ENCODE measurements around the gene EFNA5.
"Not testable (repeated sequence)": the region's sequence is repeated elsewhere in the genome, so short reads cannot be mapped to it uniquely, and the experiment has no call there.

EFNA5 gene

DNA sequence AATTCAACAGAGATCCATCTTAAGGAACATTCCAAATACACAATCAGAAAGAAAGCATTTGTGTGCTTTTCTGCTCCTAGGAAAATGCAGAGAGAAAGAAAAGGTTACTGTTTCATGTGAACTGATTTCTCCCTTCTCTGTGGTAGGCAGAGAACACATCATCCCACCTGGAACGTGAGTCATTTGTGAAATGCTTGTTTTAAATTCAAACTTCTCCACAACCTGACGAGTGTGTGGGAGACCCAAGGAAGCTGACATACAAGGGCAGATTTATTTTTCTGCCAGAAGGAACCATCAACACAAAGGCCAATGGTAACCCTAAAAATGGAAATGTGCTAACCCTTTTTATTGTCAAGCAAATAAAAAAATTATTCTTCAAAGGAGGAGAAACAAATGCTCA, 156.4 kb downstream of the EFNA5 start:
- DNase-seq = no peak

GRCh38 chr5:107513337-107514085, 157.2 kb downstream of the EFNA5 start:
- no peak for DNase-seq

DNA sequence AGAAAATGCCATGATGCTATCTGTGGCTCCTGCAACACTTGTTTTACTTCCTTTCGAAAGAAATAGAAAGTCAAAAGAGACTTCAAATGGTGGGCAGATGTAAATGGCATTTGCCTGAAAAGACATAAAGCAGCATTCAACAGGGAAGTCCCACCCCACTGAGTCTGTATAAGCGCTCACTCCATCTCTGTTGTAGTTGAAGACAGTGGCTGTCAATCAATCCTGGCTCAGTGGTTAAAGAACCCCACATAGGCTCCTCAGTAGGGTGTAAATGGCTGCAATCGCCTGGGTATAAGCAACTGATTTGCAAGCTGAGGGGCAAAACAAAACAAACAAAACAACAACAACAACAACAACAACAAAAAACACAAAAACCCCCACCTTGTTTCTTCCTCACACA, 158.7 kb downstream of the EFNA5 start:
- DNase-seq = no peak

DNA sequence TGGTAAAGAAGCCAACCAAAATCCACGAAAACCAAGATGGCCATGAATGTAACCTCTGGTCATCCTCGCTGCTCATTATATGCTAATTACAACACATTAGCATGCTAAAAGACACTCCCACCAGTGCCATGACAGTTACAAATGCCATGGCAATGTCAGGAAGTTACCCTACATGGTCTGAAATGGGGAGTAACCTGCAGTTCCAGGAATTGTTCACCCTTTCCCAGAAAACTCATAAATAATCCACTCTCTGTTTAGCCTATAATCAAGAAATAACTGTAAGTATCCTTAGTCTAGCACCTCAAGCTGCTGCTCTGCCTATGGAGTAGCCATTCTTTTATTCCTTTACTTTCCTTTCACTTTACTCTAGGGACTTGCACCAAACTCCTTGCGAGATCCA, 160.6 kb downstream of the EFNA5 start:
- no peak for DNase-seq

DNA sequence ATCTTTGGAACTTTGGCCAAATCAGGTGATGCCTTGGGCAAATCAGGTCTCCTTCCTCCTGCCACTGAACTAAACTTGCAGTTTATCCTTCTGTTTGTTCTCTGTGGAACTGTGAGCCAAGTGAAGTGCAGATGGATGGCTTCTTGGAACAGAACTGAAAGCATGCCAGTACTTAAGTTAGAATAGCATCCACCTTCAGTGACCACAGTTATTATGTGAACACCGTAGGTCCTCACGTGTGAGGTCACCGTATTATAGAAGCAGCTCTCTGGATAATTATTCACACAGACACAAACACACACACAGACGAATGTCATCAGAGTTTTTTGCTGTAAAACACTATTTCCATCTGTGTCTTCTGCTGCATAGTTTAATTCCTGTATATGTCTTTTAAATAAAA, 162.6 kb downstream of the EFNA5 start:
- DNase-seq = no peak

GRCh38 chr5:107505763-107506534, 164.8 kb downstream of the EFNA5 start:
- no peak for DNase-seq

DNA sequence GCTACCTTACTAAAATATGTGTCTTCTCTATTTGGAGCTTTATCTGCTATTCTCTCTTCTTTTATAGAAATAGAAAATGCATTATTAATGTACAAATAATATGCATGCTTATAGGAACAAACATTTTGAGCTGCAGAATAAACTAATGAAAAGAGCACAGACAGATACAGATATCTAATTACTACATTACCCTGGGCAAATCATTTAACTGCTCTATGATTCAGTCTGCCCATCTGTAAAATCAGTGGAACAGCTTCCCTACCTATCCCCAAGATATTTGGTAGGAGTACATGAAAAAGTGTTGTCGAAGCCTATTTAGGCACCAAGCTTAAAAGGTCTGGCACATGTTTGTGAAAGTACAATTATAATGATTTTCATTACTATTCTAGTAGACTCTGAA, 166.3 kb downstream of the EFNA5 start:
- no peak for DNase-seq

- DNase-seq = no peak
Measured at GRCh38 chr5:107502676-107503060, 168.1 kb downstream of the EFNA5 start.

- DNase-seq = no peak
Measured at GRCh38 chr5:107501965-107502675, 168.6 kb downstream of the EFNA5 start.

DNA sequence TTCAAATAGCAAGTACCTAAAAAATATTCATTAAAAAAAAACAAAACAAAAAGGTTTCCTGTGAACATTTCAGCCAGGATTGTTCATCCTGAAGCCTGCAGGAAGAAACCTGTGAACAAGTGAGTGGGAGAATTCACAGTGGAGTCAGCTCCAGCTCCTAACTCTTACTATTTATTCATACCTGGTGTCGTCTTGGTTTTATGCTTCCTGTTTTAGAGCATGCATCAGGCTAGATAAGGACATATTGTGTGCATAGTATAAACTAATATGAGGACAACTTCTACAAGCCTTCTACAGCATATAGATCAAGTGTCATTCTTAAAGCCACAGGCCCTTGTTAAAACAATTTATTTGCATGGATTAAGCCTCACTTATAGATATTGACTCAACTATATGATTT, 169.9 kb downstream of the EFNA5 start:
- DNase-seq = no peak

GRCh38 chr5:107500347-107500746, 170.4 kb downstream of the EFNA5 start:
- no peak for DNase-seq

DNA sequence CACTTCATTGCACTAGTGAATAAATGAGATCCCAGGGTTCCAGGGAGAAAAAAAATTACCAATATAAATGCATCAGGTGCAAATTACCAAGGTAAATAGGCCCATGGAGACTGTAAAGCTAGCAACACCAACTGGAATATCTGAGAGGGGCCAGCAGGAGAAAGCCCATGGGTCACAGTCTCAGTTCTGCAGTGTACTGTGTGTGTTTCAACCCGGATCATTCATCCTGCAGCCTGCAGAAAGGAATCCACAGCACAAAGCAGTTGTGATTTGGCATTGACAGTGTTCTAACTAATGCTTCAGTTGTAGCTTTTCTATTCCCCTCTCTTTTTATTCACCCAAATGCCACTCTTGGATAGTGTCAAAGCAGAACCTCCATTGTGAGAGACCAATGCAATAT, 171.0 kb downstream of the EFNA5 start:
- no peak for DNase-seq

DNA sequence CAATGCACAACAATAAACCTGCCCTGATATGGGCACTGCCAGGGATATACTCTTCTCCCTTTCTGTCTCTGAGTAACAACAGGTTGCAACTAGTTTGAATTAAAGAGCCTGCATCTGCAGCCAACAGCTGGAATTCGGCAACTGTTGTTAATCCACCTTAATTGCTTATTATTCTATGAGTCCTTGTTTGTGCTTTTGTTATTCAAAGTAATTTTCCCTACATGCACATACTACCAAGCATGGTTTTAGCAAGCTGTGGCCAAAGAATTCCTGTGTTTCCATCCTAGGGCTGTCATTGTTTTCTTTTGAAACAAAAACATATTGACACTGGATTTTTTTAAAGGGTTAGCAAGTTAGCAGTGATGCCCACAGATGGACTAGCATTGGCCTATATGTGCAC, 171.5 kb downstream of the EFNA5 start:
- DNase-seq = no peak

DNA sequence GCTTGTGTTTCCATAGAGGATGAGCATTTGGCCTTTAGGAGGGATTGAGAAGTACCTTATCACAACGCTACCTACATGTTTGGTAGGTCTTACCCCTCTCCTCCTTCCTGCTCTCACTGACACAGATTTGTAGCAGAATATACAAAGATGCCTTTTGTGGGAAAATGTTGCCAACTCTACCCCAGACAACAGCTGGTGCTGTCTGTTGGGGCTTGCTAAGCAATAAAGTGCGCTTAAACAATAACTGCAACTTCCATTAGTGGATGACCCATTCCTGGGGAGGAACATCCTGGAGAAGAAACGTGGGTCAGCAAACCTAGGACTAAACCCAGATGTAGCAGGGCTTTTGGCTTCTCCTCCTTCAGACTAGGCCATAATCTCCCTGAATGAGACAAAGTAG, 174.3 kb downstream of the EFNA5 start:
- DNase-seq = no peak

GRCh38 chr5:107494129-107494528, 176.6 kb downstream of the EFNA5 start:
- DNase-seq = not testable (repeated sequence)

GRCh38 chr5:107487056-107487542, 183.6 kb downstream of the EFNA5 start:
- no peak for DNase-seq

GRCh38 chr5:107486489-107486888, 184.2 kb downstream of the EFNA5 start:
- DNase-seq = no peak

DNA sequence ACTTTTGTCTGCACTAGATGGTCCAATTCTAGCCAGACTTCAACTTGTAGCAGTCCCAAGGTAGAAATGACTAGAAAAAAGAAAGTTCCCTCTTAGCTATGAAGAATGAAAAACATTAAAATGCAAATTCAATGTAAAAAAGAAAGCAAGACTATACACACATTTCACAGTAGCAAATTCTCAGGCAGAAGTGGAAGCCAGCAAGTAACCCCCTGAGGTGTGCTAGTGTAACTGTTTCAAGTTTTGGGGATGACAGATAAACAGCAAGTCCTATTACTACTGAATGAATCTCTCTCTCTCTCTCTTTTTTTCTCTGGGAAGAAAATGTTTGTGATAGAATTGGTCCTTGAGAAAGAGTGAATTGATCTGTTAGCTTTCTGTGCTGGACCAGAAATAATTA, 185.6 kb downstream of the EFNA5 start:
- no peak for DNase-seq

DNA sequence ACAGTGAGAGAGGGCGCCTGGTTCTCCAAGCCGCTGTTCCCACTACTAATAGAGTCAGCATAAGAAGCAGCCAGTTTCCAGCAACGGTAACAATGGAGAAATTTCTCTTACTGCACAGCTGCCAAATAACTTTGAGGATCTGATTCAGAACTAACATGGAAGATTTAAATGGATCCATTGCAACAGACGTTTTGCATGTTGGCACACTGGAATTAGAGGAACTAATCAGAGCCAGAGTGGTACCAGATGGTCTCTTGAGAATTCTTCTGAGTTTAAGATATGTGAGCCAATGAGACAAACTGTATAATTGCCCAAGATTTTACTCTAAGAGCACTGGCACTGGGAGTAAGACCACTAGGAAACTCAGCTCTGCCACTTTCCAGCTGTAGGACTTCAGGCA, 186.5 kb downstream of the EFNA5 start:
- DNase-seq = no peak

GRCh38 chr5:107483231-107484024, 187.3 kb downstream of the EFNA5 start:
- DNase-seq = no peak

DNA sequence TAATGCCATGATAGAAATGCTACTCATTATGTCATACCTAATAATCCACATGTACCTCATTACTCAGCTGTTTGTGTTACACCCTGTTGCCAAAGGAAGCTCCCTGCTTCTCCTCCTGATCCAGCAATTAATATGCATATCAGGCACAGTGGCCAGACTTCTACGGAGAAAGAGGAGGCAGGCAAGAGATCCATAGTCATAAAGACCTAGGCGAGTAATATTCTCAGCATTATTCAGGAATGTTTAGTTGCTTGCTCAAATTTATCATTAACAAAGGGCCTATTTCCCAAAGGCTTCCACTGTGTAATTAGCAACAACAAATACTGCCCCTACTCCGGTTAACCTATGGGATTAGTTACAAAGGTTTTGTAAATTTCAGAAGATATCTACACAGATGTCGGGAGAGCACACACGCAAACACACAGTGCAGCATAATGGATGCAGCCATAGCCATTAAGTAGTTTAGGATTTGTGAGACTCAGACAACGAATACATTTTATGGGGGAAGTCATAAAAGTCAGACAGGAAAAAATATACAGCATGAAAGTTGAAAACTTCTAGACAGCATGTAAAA, 192.6 kb downstream of the EFNA5 start:
- DNase-seq = no peak

DNA sequence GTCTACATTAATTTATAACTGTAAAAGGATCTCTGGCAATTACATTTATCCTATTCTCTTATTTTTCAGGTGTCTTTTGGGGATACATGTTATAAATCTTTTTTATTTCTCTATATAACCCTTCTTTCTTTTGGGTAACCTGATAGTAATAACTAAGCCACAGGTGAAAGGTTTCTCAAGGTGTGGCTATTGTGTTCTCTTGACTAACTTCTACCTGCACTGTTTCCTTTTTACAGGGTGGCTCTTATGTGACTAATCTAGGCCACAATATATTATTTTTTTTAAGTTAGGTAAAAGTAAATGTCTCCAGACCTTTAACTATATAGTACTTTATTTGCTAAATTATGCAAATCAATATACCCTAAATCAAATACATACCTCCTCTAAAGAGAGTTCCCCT, 193.2 kb downstream of the EFNA5 start:
- no peak for DNase-seq

DNA sequence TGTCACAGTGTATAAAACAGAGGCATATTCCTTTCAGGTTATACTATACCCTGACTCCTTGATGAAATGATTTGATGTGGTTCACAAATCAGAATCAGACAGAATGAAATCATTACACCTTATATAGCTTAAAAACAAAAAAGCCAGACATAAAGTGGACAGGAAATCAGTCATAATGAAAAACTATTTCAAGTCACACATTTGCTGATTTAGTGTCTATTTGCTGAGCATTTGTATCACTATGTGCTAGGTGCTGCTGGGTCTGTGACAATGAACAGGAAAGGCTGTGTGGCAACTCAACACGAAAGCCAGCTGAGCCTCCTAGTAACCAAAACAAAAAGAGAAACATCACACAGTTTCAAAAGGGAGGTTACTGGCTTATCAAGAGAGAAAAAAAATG, 194.0 kb downstream of the EFNA5 start:
- DNase-seq = no peak

Data from GF-D8 (cell line).